Hematopoietic multipotent progenitor cell treated with erythropoietin and hydrocortisone succinate and interleukin-3 and kit ligand, for 15 days (in vitro differentiated cells): ENCODE results near the gene NCKIPSD.

Experiments
- DNase-seq: peaks from one replicate; pipeline ENCODE4 v3.0.0-alpha.2; 2015; ENCODE audit warnings: low spot score

NCKIPSD gene

DNA sequence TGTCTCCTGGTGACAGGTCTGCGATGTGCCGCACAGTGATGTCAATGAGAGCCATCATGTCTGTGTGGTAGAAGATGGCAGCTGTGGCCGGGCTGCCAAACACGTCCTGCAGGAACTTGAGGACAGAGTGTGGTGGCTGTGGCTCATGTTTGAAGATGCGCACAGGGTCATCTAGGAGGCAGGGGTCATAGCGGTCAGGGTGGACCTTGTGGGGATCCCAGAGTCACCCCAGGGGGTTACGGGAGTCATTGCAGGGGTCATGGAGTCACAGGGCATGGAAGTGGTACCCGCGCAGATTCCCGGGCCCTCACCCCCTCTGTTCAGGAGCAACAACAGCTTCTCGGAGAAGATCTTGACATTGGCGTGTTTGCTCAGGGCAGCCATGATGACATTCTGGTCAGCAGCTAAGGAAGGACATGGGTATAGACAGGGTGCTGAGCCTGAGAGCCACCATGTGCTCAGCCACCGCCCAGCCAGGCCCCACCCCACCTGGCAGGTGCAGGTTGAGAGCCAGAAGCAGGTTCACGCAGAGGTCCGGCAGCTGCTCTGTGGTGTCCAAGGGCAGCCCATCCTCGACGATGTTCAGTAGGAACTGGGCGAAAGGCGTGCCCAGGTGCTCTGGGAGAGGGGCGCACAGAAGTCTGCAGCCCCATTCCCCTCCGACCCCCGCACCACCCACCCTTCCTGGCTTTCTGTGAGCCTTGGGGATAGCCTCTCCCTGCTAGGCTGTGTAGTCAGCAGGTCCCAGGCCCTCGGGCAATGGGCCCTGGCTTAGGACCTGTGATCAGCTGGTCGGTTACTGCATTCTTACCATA is 6.9 kb downstream of the NCKIPSD start:
- DNase-seq, result no peak

DNA sequence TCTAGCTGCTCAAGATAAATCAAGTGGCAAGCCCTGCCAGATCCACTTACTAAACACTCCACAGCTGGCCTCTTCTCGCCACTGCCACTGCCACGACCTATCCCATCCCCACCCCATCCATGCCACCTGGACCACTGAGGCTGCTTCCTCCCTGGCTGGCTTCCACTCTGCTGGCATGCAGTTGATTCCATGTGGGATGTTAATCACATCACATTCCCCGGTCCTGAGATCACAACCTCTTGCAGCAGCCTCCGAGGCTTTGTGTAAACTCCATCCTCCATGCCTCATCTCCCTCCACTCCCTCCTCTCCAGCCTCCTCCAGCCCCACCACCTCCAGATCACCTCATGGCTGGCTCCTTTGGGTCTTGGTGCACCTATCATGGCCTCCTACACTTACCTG is 7.7 kb downstream of the NCKIPSD start:
- no peak for DNase-seq

DNA sequence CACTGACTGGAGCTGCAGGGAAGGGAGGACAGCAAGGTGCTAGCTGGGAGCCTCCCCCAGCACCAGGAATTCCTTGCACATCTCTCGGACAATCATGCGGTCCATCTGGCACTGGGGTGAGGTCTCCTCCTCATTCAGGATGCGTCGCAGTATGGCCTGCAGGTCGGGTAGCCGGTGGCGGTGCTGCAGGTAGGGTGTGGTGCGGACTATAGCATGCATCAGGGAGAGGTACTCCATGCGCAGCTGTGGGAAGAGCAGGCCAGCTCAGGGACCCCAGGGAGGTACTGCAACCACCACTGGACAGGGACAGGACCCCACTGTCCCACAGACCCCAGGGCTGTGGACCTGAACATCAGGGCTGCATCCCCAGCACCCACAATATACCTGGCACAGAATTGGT is 11.2 kb downstream of the NCKIPSD start:
- no peak for DNase-seq

DNA sequence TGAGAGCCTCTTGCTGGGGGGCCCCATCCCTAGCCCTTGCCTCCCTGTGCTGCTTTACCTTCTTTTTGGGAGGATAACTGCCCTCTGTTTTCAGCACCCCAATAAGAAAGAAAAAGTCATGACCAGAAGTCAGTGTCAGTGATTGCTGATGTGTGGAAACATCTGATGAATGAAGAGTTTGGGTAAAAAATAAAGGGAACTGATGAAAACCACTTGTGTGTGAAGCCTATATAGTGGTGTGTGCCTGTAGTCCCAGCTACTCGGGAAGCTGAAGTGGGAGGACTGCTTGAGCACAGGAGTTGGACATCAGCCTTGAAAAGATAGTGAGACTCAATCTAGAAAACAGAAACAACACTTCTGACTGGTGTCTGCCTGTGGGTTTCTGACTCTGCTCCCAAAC is 13.2 kb downstream of the NCKIPSD start:
- no peak for DNase-seq

DNA sequence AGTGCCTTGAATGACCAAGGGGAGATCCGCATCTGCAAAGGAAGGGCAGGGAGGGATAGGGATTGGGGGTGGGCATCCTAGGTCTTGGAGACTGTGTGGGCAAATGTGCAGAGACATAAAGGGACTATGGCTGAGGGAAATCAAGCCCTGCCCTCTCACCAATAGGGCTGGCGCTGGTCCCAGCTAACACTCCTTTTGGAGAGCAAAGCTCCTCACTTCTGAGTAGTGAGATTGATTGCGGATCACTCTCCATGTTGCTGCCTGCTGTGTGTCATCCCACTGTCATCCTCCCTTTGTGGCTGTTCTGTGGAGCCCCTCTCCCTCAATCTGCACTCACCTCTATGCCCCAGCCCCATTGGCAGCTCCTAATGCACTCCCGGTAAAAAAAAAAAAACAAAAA is 20.8 kb downstream of the NCKIPSD start:
- no peak for DNase-seq

DNA sequence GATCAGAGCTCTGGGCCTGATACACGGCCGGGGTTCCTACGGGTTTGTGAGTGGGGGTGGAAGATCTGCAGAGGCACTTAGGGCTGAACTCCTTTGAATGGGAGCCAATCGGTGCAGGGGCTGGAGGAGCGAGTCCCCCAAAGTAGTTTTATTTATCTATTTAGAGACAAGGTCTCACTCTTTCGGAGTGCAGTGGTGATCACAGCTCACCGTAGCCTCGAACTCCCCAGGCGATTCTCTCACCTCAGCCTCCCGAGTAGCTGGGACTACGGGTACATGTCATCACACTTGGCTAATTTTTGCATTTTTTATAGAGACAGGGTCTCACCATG is 21.4 kb downstream of the NCKIPSD start:
- DNase-seq, result no peak

DNA sequence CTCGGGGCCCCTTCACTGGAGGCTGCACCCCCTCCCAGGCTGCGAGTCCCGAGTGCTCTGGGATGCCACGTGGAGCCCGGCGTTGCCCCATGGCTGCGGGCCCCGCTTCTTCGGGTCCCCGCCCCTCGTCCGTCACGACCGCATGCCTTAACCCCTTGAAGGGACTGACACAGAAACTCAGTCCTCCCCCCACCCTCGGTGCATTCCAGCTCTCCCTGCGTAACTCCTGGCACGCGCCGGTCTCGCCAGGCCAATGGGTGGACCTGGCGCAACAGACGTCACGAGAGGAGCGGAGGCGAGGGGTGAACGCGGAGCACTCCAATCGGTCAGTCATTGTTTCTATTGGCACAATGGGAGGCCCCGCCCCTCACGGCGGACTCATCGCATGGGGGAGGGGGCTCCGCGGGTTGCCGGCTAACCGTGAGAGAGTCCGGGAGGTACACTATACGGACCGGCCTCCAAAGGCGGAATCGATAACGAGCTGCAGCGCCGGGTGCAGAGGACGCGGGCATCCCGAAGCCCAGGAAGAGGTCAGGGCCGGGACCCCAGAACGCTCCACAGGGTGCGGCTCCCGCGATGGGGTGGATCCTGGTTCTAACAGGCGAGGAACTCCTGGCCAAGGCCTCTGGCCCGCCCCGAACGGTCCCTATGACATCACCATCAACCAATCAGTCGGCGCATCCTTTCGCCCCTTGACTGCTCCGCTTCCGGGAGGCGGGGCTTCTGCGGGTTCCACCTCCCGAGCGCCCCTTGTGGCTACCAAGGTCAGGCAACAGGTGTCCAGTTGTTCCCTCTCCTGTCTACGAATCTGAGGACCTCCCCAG is 22.0 kb downstream of the NCKIPSD start:
- peak; percentile 94 for DNase-seq

DNA sequence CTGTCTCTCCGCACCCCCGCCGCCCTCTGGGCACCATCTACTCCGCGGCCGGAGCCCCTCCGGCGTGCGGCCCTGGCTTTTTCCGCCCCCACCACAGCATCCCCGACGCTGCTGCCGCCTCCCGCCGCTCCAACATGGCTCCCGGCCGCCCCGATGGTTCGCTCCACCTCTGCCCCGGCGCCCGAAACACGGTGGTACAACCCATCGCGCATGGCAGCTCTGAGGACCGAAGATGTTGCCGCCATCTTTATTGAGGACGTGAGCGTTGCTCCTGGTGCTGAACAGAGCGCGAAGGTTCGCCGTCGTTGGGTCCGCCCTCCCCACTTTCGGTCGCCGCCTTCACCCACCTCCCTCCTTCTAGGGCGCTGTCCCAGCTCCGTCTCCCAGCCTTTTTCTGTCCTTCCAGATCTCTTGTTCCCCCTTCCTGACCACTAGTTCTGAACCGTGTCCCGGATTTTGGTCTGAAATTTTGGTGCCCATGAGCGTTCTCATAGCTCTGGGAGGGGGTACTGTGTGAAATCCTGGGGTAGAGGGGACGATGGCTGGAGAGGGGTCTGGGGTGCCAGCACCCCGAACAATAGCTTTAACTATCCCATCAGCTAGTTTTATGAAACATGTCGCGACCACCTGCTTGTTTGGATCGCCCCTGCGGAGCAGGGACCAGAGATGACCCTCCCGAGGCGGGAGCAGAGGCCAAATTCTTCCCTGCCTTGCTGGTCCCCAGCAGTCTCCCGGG is 22.8 kb downstream of the NCKIPSD start, which contains the start of gene CELSR3:
Gene CELSR3 (minus strand): TSS at position 134 of the 736 bp plus-strand sequence. CDS start 252 bp downstream, outside the sequence.
- peak; percentile 70 for DNase-seq

DNA sequence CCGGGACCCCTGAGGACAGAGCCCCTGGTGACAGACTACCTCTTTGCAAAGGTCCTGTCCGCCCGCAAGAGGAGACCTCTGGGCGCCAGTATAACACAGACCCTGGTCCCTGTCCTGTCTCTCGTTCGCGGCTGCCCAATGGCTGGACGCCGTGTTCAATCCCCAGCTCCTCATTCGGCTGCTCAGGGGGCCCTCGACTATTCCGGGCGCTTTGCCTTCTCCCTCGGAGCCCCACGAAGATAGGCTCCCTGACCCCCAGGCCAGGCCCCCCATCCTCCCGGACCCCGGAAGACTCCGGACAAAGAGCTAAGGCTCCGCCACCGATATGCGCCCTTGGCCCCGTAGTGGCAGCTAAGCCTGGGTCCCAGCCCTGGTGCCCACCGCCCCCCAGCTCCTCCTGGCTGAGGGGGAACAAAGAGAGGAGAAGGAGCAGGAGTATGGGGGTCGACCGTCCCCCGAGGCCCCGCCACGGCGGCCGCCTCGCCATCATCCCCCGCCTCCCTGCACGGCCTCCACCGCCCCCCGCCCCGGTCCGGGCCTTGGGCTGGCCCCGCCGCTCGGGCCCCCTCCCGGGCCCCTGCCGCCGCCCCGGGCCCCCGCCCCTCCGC is 23.5 kb downstream of the NCKIPSD start:
- DNase-seq, result no peak

DNA sequence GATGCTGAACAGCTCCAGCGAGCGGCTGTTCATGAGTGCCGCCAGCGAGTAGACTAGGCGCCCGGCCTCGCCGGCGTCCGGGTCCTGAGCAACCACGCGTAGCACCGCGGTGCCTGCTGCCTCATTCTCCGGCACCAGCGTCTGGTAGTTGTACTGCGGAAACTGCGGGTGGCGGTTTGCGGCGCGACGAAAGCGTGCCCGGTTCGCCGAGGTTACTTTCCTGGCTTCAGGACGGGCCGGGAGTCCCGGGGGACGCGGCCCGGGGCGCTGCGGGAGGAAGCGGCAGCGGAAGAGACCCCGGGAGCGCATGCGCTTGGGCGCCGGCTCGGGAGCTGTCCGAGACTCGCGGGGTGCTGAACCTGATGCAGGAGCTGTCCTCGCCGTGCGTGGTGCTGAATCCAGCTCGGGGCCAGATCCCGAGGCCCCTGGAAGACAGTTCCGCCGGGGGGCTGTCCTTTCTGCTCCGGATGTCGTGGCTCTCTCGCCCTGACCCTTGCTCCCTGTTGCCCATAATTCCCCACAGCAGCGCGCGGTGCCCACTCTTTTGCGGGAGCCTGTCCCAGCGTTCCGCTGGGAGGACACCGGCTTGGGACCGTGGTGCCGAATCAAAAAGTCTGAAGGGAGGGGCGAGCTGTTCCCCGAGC is 24.1 kb downstream of the NCKIPSD start:
- peak; percentile 56 for DNase-seq

DNA sequence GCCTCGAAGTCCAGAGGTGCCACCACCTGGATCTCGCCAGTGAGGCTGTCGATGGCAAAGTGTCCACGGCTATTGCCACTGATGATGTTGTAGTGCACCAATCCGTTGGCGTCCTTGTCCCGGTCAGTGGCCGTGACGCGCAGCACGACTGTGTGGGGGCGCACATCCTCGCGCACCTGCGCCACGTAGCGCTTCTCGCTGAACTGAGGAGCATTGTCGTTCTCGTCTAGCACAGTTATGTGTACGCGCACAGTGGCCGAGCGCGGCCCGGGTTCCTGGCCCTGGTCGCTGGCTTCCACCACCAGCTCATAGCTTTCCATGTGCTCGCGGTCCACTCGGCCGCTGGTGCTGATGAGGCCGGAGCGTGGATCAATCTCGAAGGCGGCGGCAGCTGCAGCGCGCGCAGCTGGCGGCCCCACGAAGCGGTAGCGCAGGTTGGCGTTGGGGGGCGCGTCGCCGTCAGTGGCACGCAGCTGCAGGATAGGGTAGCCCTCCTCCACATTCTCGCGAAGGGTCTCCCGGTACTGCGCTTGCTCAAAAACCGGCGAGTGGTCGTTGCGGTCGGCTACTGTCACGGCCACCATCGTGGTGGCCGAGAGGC is 24.8 kb downstream of the NCKIPSD start:
- no peak for DNase-seq

DNA sequence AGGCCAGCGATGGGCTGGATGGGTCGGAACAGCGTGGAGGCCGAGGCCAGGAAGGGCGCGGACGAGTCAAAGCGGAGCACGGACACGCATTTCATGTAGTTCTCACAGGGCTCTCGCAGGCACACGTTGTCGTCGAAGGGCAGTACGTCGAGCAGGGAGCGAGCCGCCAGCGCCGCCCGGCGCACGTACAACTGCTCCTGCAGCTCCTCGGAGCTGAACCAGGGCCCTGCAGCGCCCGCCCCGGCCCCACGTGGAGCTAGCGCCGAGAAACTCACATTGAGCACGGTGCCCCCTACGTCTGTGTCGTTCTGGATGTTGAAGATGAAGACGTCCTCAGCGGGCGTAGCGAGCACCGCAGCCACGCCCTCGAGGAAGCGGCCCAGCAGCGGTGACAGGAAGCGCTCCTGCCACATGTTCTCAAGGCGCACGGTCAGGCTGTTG is 28.9 kb downstream of the NCKIPSD start:
- no peak for DNase-seq

DNA sequence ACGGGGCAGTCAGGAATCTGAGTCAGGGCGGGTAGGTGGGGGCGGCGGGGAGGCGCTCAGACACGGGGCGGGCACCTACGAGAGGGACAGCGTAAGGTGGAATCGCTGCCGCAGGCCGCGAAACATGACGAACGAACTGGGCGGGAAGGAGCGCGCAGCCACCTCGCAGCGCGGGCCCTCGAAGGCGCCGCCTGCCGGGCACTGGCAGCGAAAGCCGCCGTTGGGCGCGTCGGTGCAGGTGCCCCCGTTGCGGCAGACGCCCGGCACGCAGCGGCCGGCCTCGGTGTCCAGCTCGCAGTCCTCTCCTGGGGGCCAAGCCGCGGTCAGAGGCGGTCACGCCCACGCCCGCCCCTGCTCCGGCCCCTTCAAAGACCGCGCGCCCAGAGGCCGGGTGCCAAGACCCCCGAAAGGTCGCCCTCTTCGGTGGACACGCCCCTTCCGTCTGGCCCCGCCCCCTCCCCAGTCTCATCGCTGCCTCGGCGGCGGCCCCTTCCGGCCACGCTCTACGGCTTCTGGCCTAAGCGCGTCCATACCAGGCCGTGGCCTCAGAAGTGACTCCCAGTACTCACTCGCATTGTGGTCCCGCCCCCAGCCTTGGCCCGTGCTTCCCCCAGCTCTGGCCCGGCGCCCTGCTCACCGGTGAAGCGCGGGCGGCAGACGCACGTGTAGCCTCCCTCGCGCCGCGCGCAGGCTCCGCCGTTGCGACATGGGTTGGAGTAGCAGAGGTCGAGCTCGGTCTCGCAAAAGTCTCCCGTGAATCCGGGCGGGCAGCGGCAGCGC is 29.5 kb downstream of the NCKIPSD start:
- peak; percentile 70 for DNase-seq

DNA sequence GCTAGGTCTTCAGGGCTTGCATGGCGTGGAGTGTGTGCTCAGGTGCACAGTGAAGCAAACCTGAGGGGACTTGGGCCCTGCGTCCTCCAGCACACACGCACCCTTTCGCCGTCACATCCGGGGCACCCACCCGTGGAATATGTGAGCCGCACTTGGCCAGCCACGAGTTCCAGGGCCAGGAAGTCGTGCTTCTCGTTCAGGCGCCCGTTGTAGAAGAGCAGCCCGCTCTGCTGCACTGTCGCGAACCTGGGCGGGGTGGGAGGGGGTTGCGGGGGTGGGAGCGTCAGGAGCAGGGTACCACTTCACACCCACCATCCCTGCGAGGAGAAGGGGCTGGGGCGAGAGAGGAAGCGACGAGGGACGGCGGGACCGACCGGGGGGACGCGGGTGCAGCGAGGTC is 30.1 kb downstream of the NCKIPSD start:
- no peak for DNase-seq

DNA sequence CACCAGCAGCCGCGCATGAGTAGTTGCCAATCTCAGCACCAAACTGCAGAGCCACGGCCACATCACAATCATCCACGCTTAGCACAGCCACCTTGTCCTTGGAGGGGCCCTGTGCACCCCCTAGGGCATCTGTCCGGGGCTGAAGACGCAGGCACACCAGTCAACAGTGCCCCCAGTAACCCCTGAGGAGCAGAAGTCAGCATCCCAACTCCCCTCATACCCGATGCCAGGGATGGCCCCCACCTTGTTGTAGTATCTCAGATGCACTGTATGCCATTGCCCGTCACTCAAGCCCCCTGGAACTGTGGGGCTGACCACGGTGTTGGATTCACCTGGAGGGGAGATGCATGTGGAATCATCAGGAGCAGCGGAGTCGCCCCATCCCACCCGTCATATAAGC is 30.7 kb downstream of the NCKIPSD start:
- no peak for DNase-seq

DNA sequence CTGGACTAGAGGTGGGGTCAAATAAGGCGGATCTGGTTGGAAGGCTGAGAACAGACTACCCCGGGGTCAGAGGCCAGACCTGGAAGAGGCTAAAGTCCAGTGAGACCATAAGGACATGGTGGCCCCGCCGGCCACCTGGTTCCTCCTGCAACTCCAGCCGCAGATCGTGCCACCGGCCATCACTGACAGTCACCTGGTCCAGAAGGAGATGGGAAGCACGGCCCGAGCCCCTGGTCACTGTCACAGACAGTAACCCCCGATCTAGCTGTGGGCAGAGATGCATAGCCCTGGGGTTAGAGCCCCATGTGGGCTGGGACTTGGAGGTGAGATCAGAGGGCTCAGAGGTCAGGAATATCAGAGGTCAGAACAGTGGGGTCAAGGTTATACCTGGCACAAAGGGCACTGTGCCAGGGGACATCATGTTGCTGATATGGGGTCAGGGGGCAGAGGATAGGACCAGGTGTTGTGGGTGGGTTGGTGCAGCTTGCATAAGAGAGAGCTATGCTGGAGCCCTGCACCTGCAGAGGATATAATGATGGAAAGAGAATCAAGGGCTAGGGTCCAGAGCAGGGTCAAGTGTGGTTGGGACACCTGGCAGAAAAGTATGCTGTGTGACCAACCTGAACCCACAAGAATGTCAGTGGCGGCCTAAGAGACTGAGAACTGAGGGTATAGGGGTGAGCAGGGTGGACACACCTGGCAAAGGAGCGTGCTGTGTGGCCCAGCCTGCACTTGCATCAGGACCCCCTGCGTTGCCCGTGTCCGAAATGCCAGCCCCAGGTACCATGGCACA is 32.6 kb downstream of the NCKIPSD start:
- no peak for DNase-seq

DNA sequence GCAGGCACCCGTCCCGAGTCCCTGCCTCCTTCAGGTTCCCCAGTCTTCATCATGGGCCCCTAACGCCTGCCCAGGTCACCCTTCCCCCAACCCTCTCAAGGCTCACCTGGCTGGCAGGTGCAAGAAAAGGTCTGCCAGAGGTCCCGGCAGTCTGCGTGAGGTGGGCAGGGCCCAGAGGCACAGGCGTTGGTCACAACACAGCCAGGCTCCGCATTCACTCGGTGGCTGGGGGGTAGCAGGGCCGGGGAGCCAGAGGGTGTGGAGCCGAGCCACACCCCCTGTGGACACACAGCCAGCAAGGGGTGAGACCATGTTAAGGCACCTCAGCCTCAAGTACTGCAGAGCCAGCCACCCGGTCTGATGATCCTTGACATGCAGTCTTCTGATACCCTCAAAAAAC is 33.9 kb downstream of the NCKIPSD start:
- no peak for DNase-seq

DNA sequence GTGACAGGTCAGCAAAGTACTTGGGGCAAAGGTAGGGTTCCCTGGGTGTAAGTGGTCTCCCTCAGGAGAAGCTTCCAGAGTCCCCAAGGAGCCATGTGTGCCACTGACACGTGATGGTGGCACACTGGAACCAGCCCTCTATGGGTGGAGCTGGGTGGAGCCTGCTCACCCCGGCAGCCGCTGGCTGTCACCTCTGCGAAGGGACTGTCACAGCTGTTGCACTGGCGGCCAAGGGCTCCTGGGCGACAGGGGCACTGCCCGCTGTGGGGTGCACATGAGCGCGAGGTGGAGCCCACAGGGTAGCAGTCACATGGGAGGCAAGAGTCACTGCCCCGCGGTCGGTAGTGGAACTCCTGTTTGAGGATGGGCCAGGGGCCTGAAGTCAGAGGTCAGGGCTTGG is 35.0 kb downstream of the NCKIPSD start:
- DNase-seq, result peak; percentile 22

DNA sequence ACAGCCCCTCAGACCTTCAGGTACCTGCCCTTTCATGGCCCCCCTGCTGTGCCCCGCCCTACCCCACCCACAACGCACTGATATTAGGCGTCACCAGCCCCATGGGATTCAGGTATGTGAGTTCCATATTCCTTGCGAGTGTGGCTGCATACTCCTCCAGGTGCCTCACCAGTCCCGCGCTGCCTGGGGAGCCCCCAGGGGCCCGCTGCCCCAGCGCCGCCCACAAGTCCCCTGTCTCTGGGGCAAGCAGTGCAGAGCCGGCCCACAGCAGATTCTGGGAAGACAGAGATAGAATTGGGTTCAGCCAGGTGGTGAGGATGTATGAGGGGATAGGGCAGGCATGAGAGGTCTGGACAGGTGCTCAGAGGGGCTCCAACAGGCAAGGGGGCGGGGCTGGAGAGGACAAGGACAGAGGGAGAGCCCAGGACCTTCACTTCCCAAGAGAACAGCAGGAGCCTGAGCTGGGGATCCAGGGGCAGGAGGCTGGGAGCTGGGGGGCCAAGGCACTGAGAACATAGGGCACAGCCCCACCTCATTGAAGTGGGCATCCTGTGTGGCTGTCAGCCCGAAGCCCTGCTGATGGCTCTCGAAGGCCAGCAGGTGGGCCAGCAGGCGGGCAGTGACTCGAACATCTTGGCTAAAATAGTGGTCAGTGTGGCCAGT is 37.4 kb downstream of the NCKIPSD start:
- DNase-seq, result no peak
